HG03354 (cell line): ENCODE results near the gene JARID2.

Source experiments
- ATAC-seq: cut with Tn5 transposase; IDR thresholded peaks from one replicate; pipeline ENCODE4 v1.9.1; 2021; ENCODE audit warnings: mild to moderate bottlenecking; ENCODE audit not compliant: unreplicated experiment, poor library complexity, severe bottlenecking

Gene JARID2

GRCh38 chr6:15470746-15471145 is 224.9 kb downstream of the JARID2 start:
- no peak for ATAC-seq

- no peak for ATAC-seq
Measured at GRCh38 chr6:15472621-15473020, 226.8 kb downstream of the JARID2 start.

GRCh38 chr6:15473174-15473573 is 227.3 kb downstream of the JARID2 start:
- no peak for ATAC-seq

- no peak for ATAC-seq
Measured at GRCh38 chr6:15473741-15474161, 227.9 kb downstream of the JARID2 start.

GRCh38 chr6:15474196-15474595 is 228.3 kb downstream of the JARID2 start:
- no peak for ATAC-seq

- no peak for ATAC-seq
Measured at GRCh38 chr6:15475261-15475660, 229.4 kb downstream of the JARID2 start.

- ATAC-seq: no peak
Measured at GRCh38 chr6:15475872-15476271, 230.0 kb downstream of the JARID2 start.

- ATAC-seq: no peak
Measured at GRCh38 chr6:15476631-15477380, 230.9 kb downstream of the JARID2 start.

GRCh38 chr6:15477746-15478145 is 231.9 kb downstream of the JARID2 start:
- ATAC-seq: no peak

GRCh38 chr6:15479761-15480160 is 233.9 kb downstream of the JARID2 start:
- ATAC-seq: no peak

GRCh38 chr6:15480525-15480924 is 234.7 kb downstream of the JARID2 start:
- ATAC-seq: no peak

GRCh38 chr6:15481390-15482291 is 235.8 kb downstream of the JARID2 start:
- no peak for ATAC-seq

GRCh38 chr6:15483060-15483459 is 237.2 kb downstream of the JARID2 start:
- ATAC-seq: no peak

- ATAC-seq: no peak
Measured at GRCh38 chr6:15484140-15484539, 238.3 kb downstream of the JARID2 start.

GRCh38 chr6:15484821-15485220 is 239.0 kb downstream of the JARID2 start:
- ATAC-seq: no peak

GRCh38 chr6:15485936-15486335 is 240.1 kb downstream of the JARID2 start:
- ATAC-seq: no peak

- no peak for ATAC-seq
Measured at GRCh38 chr6:15487262-15487661, 241.4 kb downstream of the JARID2 start.

GRCh38 chr6:15489261-15489962 is 243.5 kb downstream of the JARID2 start:
- ATAC-seq: no peak

GRCh38 chr6:15490242-15491100 is 244.6 kb downstream of the JARID2 start:
- ATAC-seq: no peak
